BE2C (cell line): ENCODE results near the gene WLS.

Source experiments
- DNase-seq: peaks from one replicate; pipeline ENCODE4 v3.0.0-alpha.2; 2020
- H3K27me3 ChIP-seq: fragments of 250-450 bp; sonication (Bioruptor Pico); 2 replicates; pipeline ENCODE4 v1.5.1; 2020; ENCODE audit warnings: mild to moderate bottlenecking
- H3K36me3 ChIP-seq: fragments of 250-450 bp; sonication (Bioruptor Pico); 2 replicates; pipeline ENCODE4 v1.5.1; 2020; ENCODE audit warnings: mild to moderate bottlenecking
- H3K4me1 ChIP-seq: fragments of 250-450 bp; sonication (Bioruptor Pico); 2 replicates; pipeline ENCODE4 v1.5.1; 2020
- H3K4me3 ChIP-seq: 2 replicates; pipeline ENCODE4 v1.5.1; 2011; ENCODE audit warnings: low read depth, low read length
- H3K9me3 ChIP-seq: fragments of 250-450 bp; sonication (Bioruptor Pico); 2 replicates; pipeline ENCODE4 v1.5.1; 2020
- CTCF ChIP-seq: IDR thresholded peaks from 2 replicates; pipeline ENCODE4 v1.5.1; 2012; ENCODE audit warnings: mild to moderate bottlenecking, low read depth, low read length

The WLS gene

GRCh38 chr1:68142036-68142435, 90.3 kb downstream of the WLS start:
- Histone ChIP-seq H3K9me3 (no peaks in the 10 kb centered on the region), H3K27me3 (no peaks in the 10 kb centered on the region), H3K36me3 (no peaks in the 10 kb centered on the region), H3K4me1 (no peaks in the 10 kb centered on the region), H3K4me3 (no peak overlapping the region)
- TF ChIP-seq CTCF, result no peak
- DNase-seq, result no peak

GRCh38 chr1:68141071-68142021, 91.0 kb downstream of the WLS start:
- Histone ChIP-seq H3K36me3 (no peaks in the 10 kb centered on the region), H3K4me3 (no peak overlapping the region)

GRCh38 chr1:68140536-68140935, 91.8 kb downstream of the WLS start:
- TF ChIP-seq CTCF, result no peak
- H3K36me3 ChIP-seq, result no peaks in the 10 kb centered on the region
- no peaks in the 10 kb centered on the region for H3K9me3 ChIP-seq
- no peak for DNase-seq
- H3K27me3 ChIP-seq, result no peaks in the 10 kb centered on the region
- H3K4me1 ChIP-seq, result no peaks in the 10 kb centered on the region
- no peak overlapping the region for H3K4me3 ChIP-seq

More at GRCh38 chr1:68141071-68142021, 91.0 kb downstream of the WLS start:
- TF ChIP-seq CTCF, result no peak
- no peaks in the 10 kb centered on the region for H3K9me3 ChIP-seq
- H3K4me1 ChIP-seq, result no peaks in the 10 kb centered on the region
- H3K27me3 ChIP-seq, result no peaks in the 10 kb centered on the region
- DNase-seq, result no peak

- H3K27me3 ChIP-seq, result no peaks in the 10 kb centered on the region
- no peak for DNase-seq
- no peak for TF ChIP-seq CTCF
- no peaks in the 10 kb centered on the region for H3K9me3 ChIP-seq
- no peaks in the 10 kb centered on the region for H3K36me3 ChIP-seq
- no peak overlapping the region for H3K4me3 ChIP-seq
- H3K4me1 ChIP-seq, result no peaks in the 10 kb centered on the region
Observed at GRCh38 chr1:68136187-68136586, 96.1 kb downstream of the WLS start.

GRCh38 chr1:68132426-68133130, 99.7 kb downstream of the WLS start:
- H3K4me3 ChIP-seq, result no peak overlapping the region
- no peaks in the 10 kb centered on the region for H3K36me3 ChIP-seq
- no peak for TF ChIP-seq CTCF
- DNase-seq, result no peak
- H3K27me3 ChIP-seq, result no peaks in the 10 kb centered on the region
- H3K9me3 ChIP-seq, result no peaks in the 10 kb centered on the region
- H3K4me1 ChIP-seq, result no peaks in the 10 kb centered on the region

- H3K9me3 ChIP-seq, result no peaks in the 10 kb centered on the region
- no peak overlapping the region for H3K4me3 ChIP-seq
- no peaks in the 10 kb centered on the region for H3K36me3 ChIP-seq
- TF ChIP-seq CTCF, result no peak
- H3K27me3 ChIP-seq, result no peaks in the 10 kb centered on the region
- H3K4me1 ChIP-seq, result no peaks in the 10 kb centered on the region
- DNase-seq, result no peak
Observed at GRCh38 chr1:68131261-68131660, 101.1 kb downstream of the WLS start.
